T-helper 1 cell treated with Interleukin-12 subunit alpha and Interleukin-12 subunit beta and Interleukin-4 antibody, amounts not matched to agents 30 μg/mL and 1 μg/mL, for 36 hours (primary cell): ENCODE data around the gene HAAO.
A peak's percentile ranks its signal among the peaks of the same experiment; 100 is the strongest.

Experiments
- H3K27ac Mint-ChIP-seq: one replicate; pipeline ENCODE4 v1.8.0; 2021; ENCODE audit warnings: mild to moderate bottlenecking, mixed read lengths
- H3K27me3 Mint-ChIP-seq: one replicate; pipeline ENCODE4 v1.8.0; 2021; ENCODE audit warnings: low read depth, mixed read lengths
- H3K36me3 Mint-ChIP-seq: one replicate; pipeline ENCODE4 v1.8.0; 2021; ENCODE audit warnings: low read depth, mixed read lengths
- H3K4me1 Mint-ChIP-seq: one replicate; pipeline ENCODE4 v1.8.0; 2021; ENCODE audit warnings: low read depth, mixed read lengths
- H3K4me3 Mint-ChIP-seq: one replicate; pipeline ENCODE4 v1.8.0; 2021; ENCODE audit warnings: mild to moderate bottlenecking, moderate library complexity, mixed read lengths
- H3K9me3 Mint-ChIP-seq: one replicate; pipeline ENCODE4 v1.8.0; 2021; ENCODE audit warnings: mixed read lengths

HAAO gene

DNA sequence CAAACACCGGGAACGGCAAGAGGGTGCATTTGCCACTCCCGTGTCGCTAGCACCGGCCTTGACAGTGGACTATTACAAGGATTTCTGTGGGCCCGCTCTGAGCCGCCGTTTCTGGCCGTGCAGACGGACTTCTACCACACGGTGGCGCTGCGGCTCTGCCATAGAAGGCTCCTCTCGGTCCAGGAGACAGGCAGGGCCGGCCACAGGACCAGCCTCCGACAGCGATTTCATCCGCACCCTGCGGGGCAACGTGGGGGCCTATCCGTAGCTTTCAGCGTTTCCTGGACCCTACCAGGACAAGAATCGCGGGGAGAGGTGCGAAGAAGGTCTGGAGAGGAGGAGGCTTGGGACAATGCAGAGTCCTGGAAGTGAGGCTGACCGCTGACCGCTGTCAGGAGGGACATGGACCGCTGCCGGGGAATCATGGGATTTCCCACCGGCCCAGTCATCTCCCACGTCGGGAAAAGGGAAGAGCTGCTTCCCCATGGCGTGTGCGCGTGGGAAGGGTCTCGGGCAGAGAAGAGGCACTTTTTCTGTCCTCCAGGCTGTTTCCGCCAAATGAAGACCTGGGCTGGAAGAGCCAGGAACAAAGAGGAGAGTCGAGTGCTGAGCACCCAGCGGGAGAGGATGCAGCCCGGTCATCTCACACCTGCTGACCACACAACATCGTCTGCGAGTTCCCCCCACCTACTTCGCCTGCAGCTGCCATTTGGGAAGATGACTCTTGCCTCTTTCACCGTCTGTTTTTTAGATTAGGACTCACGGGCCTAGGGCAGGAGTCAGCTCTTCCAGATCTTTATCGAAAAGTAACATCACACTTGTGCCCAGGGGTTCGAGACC is 35.5 kb upstream of the HAAO start:
- Mint-ChIP-seq H3K27ac (no peak overlapping the region), H3K36me3 (no peaks in the 10 kb centered on the region), H3K9me3 (no peaks in the 10 kb centered on the region), H3K4me3 (peak overlapping the region; percentile 52), H3K27me3 (peaks cover 16% of the 10 kb centered on the region), H3K4me1 (peaks cover 11% of the 10 kb centered on the region)

DNA sequence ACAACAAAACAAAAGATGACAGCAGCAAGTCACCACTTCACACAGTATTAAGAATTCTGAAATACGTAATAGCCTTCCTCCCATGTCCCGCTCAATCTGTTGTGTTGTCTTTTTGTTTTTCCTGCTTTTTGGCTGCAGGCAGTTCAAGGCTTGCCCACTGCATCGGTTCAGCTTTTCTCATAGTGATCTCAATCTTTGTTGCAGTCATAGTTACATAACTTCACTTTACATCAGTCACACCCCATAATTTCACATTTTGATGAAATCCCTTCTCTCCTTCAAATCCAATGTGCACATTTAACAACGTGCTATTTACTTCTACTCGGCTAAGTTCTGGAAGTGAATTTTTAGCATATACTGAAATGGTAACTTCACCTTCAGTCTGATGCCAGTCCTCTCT is 33.8 kb upstream of the HAAO start:
- peaks cover 16% of the 10 kb centered on the region for H3K27me3 Mint-ChIP-seq
- H3K36me3 Mint-ChIP-seq: no peaks in the 10 kb centered on the region
- H3K4me1 Mint-ChIP-seq: peaks cover 11% of the 10 kb centered on the region
- H3K27ac Mint-ChIP-seq: no peak overlapping the region
- H3K9me3 Mint-ChIP-seq: no peaks in the 10 kb centered on the region
- no peak overlapping the region for H3K4me3 Mint-ChIP-seq

DNA sequence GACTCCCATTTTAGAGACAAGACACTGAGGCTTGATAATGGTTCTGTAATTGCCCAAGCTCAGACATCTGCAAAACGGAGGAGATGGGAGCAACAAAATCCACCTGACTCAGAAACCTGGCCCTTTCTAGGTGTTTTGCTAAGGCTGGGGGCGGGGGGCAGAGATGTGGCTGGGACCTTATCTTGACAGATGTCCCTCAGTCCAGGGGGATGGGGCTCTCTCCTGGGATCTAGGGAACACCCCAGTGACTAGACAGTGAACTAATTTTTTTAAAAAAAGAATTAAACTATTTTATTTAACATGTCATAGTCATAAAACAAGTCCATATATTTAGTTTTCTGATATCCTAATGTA is 32.0 kb upstream of the HAAO start:
- H3K4me3 Mint-ChIP-seq: no peak overlapping the region
- peaks cover 11% of the 10 kb centered on the region for H3K4me1 Mint-ChIP-seq
- H3K36me3 Mint-ChIP-seq: no peaks in the 10 kb centered on the region
- H3K27me3 Mint-ChIP-seq: peaks cover 19% of the 10 kb centered on the region
- no peaks in the 10 kb centered on the region for H3K9me3 Mint-ChIP-seq
- H3K27ac Mint-ChIP-seq: no peak overlapping the region

DNA sequence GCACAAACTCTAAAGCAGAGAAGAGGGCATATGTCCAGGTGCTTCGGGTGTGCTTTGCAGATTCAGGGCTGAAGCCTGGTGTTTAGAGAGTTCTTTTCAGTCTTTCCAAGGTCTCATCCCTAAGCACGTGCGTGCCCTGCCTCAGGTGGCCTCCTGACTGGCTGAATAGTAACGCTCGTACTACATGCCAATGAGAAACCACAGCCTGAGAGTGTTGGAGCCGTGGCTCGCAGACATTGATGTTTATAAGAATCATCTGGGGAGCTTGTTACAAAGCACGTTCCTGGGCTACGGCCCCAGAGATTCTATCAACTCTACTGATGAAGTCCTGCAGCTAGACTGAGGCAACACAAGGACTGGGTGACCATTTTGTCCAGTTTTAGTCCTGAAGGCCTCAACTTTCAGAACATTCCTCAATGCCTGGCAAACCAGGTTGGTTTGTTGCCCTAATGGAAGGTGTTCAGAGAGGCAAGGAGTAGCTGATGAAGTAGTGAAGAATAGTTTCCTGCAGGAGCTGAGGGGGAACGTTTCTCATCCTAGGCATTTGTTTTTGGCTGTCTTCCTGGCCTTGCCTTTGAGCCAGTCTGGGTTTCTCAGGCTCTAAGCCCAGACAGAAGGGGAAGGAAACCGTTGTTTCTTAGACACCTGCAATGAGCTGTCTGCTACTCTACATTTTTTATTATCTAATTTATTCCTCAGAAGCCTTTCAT is 31.5 kb upstream of the HAAO start:
- peaks cover 10% of the 10 kb centered on the region for H3K4me1 Mint-ChIP-seq
- H3K27me3 Mint-ChIP-seq: peaks cover 21% of the 10 kb centered on the region
- H3K9me3 Mint-ChIP-seq: no peaks in the 10 kb centered on the region
- H3K4me3 Mint-ChIP-seq: no peak overlapping the region
- H3K27ac Mint-ChIP-seq: no peak overlapping the region
- peaks cover 3% of the 10 kb centered on the region for H3K36me3 Mint-ChIP-seq

DNA sequence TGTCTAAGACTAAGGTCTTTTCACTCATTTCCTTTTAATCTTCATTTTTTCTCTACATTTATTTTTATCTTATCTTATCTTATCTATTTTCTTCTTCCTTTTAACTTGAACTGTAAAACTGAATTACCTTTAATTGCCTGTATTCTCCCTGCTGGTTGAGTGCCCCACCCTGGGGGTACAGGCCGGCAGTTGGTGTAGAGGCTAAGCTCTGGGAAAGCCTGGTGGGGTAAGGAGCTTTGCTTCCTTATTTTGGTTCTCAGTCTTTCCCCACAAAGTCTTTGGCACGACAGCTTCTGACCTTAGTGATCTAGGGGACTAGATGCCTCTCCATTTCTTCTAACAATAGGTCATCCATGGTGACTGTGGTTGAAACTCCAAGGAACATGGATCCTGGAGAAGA is 26.8 kb upstream of the HAAO start:
- Mint-ChIP-seq H3K36me3 (peaks cover 3% of the 10 kb centered on the region), H3K4me3 (no peak overlapping the region), H3K9me3 (peaks cover under 1% of the 10 kb centered on the region), H3K27ac (no peak overlapping the region), H3K4me1 (peaks cover 2% of the 10 kb centered on the region), H3K27me3 (peaks cover 17% of the 10 kb centered on the region)

DNA sequence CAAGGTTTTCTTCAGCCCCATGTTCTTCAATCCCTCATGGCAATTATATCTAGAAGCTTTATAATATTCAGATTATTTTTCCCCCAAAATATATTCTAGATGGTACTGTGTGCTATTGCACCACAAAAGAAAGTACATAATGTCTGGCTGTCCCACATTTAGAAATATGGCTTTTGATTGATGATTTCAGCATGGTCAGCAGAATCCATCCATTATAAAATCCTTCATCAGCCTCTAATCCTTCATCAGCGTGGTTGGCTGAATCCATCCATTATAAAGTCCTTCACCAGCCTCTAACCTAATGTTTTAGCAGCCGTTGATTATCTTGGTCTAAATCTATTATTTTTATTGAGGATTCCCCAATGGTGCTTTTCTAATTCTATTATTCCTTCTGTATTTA is 23.3 kb upstream of the HAAO start:
- H3K4me3 Mint-ChIP-seq: no peak overlapping the region
- peaks cover 13% of the 10 kb centered on the region for H3K4me1 Mint-ChIP-seq
- H3K9me3 Mint-ChIP-seq: peaks cover 5% of the 10 kb centered on the region
- H3K27me3 Mint-ChIP-seq: peaks cover 17% of the 10 kb centered on the region
- no peak overlapping the region for H3K27ac Mint-ChIP-seq
- H3K36me3 Mint-ChIP-seq: peaks cover 3% of the 10 kb centered on the region

DNA sequence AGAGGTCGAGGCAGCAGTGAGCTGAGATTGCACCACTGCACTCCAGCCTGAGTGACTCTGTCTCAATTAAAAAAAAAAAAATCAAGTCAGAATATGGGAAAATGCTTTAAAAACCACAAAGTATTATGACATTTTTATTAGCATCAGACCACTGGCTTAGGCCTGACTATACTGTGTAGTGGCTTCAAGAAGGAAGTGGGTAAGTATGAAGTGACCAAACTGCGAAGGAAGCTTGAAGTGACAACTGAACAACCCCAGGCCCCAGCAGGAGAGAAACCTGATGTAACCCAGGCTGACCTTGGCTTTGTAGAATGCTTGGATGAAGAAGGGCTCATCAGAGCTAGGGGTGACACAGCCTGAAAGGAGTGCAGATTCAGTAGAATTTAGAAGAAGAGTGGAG is 21.4 kb upstream of the HAAO start:
- Mint-ChIP-seq H3K36me3 (no peaks in the 10 kb centered on the region), H3K27me3 (peaks cover 10% of the 10 kb centered on the region), H3K4me1 (peaks cover 21% of the 10 kb centered on the region), H3K4me3 (no peak overlapping the region), H3K9me3 (peaks cover 5% of the 10 kb centered on the region), H3K27ac (no peak overlapping the region)

DNA sequence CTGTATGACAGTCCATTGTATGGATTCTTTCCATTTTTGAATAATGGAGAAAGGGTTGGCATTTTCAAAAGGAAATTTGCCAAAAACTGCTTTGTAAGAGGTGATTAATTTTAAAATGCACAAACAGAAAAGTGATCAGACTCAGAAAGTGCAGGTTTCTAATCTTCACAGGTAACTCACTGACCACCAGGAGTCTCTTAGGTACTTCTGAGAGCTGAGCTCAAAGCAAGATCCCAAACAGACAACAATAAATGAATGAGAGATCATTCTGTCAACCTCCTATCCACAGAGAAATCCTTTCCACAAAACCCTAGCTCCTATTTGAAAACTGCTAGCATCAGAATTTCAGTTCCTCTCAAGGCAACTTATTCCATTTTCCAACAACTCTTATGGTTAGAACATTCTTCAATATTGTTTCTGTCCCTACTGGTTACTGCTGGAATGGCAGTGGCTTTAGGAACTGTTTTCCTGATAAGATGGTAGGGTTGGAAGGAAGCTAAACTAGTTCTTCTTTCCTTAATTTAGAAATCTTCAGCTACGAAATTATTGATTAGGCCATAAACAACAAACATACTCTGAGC is 20.6 kb upstream of the HAAO start:
- Mint-ChIP-seq H3K36me3 (no peaks in the 10 kb centered on the region), H3K4me1 (peaks cover 21% of the 10 kb centered on the region), H3K4me3 (peak overlapping the region; percentile 68), H3K27ac (no peak overlapping the region), H3K9me3 (peaks cover 5% of the 10 kb centered on the region), H3K27me3 (peaks cover 14% of the 10 kb centered on the region)

DNA sequence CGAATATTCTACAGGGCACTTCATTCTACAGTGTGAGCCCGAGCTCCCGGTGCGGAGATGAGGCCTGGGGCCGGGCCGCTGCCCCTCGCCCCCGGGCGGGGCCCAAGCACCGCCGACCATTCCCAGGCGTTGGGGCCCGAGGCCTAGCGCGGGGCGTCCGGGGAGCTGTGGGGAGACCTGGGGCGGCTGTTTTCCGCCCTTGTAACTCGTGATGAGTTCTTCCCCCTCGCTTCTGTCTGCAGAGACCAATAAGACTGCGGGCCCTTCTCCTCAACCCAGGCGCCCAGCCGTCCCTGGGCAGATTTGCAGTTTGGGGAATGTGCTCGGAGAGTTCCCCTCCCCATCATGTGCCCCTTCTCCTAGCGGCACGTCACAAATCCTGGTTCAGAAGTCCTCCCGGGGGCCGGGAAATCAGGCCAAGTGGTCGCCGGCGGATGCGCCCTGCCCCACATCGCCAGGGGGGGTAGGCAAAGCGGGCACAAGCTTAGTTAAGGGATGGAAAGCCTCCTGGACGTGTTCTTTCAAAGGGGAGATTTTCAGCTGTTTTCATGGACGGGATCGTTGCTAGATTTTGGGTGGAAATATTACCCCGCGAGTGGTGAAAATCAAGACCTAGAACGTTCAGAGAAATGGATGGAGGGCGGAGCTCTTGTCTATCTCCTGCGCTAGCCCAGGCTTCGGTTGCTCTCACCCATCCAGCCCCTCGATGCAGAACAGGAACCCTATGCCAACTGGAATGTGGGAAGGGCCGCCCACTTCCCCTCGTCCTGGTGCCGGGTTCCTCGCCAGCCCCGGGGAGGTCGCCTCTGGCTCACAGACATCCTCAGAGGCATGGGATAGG is 18.8 kb upstream of the HAAO start:
- H3K9me3 Mint-ChIP-seq: peaks cover 5% of the 10 kb centered on the region
- H3K4me3 Mint-ChIP-seq: peak overlapping the region; percentile 95
- no peaks in the 10 kb centered on the region for H3K36me3 Mint-ChIP-seq
- peaks cover 21% of the 10 kb centered on the region for H3K4me1 Mint-ChIP-seq
- H3K27me3 Mint-ChIP-seq: peaks cover 5% of the 10 kb centered on the region
- peak overlapping the region; percentile 100 for H3K27ac Mint-ChIP-seq

DNA sequence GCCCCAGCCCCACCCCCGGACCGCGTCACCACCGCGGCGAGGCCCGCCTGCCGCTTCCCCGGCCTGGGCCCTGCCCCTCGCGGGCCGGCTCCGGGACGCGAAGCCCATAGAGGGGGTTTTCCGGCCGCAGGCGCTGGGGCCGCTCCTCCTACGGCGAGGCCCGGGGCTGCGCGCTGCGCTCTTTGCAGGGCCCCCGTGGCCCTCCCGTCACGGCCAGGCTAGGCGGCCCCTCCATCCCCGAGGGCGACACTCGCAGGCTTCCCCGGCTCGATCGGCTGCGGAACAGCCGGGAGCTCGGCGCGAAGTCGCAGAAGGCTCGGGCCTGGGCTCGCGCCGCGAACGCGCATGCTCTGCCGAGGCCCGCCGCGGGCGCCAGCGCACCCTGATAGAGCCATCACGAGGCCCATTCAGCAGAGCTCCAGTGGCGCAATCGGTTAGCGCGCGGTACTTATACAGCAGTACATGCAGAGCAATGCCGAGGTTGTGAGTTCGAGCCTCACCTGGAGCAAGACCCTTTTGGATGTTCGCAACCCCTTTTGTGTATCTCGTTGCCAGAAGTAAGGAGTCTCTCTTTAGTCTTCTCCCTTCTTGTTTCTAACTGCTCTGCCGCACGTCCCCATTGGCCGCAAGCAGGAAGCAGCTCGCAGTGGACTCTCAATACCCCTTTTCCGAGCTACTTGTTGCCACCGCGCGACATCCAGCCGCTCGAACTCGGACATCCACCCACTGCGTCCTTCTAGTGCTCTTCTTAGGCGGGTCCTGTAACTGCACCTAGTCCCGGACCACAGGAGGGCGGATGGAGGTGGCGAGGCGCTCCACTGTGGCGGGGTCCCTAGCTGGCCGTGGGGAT is 18.0 kb upstream of the HAAO start:
- Mint-ChIP-seq H3K27ac (peak overlapping the region; percentile 100), H3K4me3 (peak overlapping the region; percentile 95), H3K27me3 (peaks cover 8% of the 10 kb centered on the region), H3K4me1 (peaks cover 21% of the 10 kb centered on the region), H3K9me3 (peaks cover 5% of the 10 kb centered on the region), H3K36me3 (no peaks in the 10 kb centered on the region)

DNA sequence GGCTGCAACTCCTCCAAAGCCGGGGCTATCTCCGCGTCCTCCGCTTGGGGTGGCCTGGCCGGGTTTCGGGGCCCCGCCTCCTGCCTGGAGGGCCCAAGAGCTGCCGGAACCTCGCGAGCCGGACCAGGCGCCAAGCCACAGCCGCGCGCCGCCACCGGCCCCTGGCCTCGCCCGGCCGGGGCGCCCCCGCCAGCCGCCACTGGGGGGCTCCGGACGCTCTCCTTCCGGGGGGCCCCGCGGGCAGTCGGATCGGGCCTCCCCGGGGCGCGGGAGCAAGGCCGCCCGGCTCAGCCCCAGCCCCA is 17.4 kb upstream of the HAAO start:
- peaks cover 21% of the 10 kb centered on the region for H3K4me1 Mint-ChIP-seq
- peaks cover 9% of the 10 kb centered on the region for H3K27me3 Mint-ChIP-seq
- no peaks in the 10 kb centered on the region for H3K36me3 Mint-ChIP-seq
- H3K4me3 Mint-ChIP-seq: peak overlapping the region; percentile 59
- peaks cover 5% of the 10 kb centered on the region for H3K9me3 Mint-ChIP-seq
- peak overlapping the region; percentile 73 for H3K27ac Mint-ChIP-seq

DNA sequence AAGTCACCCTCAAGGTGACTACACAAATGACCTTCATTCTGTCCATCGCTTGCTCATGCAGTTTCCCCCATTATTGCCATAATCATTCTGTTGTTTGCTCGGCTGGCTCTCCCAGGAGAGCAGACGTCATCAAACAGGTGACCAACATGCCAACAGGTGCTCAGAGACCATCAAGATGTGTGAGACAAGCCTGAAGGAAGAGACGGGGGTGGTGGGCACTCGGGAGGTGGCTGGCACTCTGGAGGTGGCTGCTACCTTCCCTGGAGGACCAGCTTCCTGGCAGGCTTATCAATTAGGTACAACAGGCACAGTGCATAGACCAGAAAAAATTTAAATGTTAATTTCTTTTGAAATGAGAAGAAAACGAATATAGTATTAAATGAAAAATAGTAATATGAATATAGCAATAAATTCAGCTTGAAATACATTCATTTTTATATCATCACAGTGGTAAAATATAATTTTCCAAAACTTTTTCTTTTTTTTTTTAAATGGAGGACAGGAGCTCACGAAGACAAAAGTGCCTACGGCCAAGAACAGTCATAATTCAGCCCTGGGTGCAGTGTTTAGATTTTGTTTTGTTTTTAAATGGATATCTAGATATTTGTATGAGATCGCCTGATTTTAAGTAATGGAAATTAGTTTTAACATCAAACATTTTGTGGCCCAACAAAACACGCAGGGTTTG is 16.9 kb upstream of the HAAO start:
- Mint-ChIP-seq H3K9me3 (peaks cover 5% of the 10 kb centered on the region), H3K27me3 (peaks cover 9% of the 10 kb centered on the region), H3K4me3 (peak overlapping the region; percentile 66), H3K27ac (peak overlapping the region; percentile 73), H3K36me3 (no peaks in the 10 kb centered on the region), H3K4me1 (peaks cover 20% of the 10 kb centered on the region)

DNA sequence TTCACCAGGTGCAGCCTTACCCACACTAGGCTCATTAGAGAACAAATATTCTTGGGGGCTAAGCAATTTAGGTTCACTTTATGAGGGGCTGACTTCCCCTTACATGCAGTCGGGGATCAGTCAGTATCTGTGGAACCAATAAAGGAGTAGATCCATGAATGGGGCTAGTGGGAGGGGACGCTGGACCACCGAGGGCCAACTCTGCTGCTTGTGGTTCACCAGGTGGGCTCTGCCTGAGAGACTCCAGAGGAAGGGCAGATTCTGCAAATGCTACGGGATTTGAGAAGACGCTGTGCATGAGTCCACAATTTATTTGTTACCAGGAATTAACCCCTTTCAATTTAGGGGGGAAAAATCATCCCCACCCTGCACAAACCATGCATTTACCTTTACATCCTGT is 15.9 kb upstream of the HAAO start:
- Mint-ChIP-seq H3K4me1 (peaks cover 16% of the 10 kb centered on the region), H3K36me3 (no peaks in the 10 kb centered on the region), H3K4me3 (peak overlapping the region; percentile 36), H3K9me3 (no peaks in the 10 kb centered on the region), H3K27me3 (peaks cover 9% of the 10 kb centered on the region), H3K27ac (no peak overlapping the region)
